K562 (cell line): ENCODE measurements around the gene HTR5A. TPM values are rescaled to one million over a fixed set of nuclear protein-coding genes. Genes with fewer than 3 reads are reported as not detected.

Experiments
- CBX2 ChIP-seq: fragments of 200-600 bp; sonication (generic); IDR thresholded peaks from one replicate; pipeline ENCODE4 v1.6.1; 2012; ENCODE audit warnings: mild to moderate bottlenecking, low read length, inconsistent platforms; ENCODE audit not compliant: insufficient read depth, poor library complexity, severe bottlenecking
- HIVEP1 ChIP-seq: fragments of 250-450 bp; sonication (Bioruptor Pico); IDR thresholded peaks from 2 replicates; pipeline ENCODE4 v1.4.0; 2020; ENCODE audit warnings: mild to moderate bottlenecking
- ILK ChIP-seq: fragments of 450-650 bp; IDR thresholded peaks from 2 replicates; pipeline ENCODE4 v1.6.1; 2016; ENCODE audit warnings: missing genetic modification characterization, low read depth, mild to moderate bottlenecking, missing compliant biosample characterization, moderate library complexity, borderline replicate concordance
- IRF1 ChIP-seq: sonication (generic); formaldehyde crosslinking; IDR thresholded peaks from 2 replicates; pipeline ENCODE4 v1.8.0; 2022; ENCODE audit warnings: missing genetic modification reagents, mild to moderate bottlenecking, borderline replicate concordance
- MCM3 ChIP-seq: fragments of 450-650 bp; IDR thresholded peaks from 2 replicates; pipeline ENCODE4 v1.6.1; 2016
- POLR3A ChIP-seq: IDR thresholded peaks from 2 replicates; pipeline ENCODE4 v1.6.1; 2011; ENCODE audit warnings: borderline replicate concordance, mild to moderate bottlenecking, moderate library complexity; ENCODE audit not compliant: insufficient read length, insufficient read depth; ENCODE audit errors: extremely low read depth
- PRPF4 ChIP-seq: fragments of 200-400 bp; formaldehyde crosslinking; IDR thresholded peaks from one replicate; pipeline ENCODE4 v1.6.1; 2017; ENCODE audit warnings: low read length, low read depth, mild to moderate bottlenecking; ENCODE audit not compliant: insufficient read depth, poor library complexity, severe bottlenecking
- PYGO2 ChIP-seq: fragments of 450-650 bp; IDR thresholded peaks from 2 replicates; pipeline ENCODE4 v1.6.1; 2016; ENCODE audit warnings: mild to moderate bottlenecking, missing genetic modification characterization, moderate library complexity, missing compliant biosample characterization
- RBM22 ChIP-seq: fragments of 200-400 bp; formaldehyde crosslinking; IDR thresholded peaks from 2 replicates; pipeline ENCODE4 v1.6.1; 2018; ENCODE audit warnings: low read length, low read depth; ENCODE audit not compliant: poor library complexity, severe bottlenecking
- RUNX1 ChIP-seq: sonication (generic); IDR thresholded peaks from 2 replicates; pipeline ENCODE4 v1.6.1; 2016; ENCODE audit warnings: antibody characterized with exemption, low read depth
- SRSF7 ChIP-seq: fragments of 200-400 bp; formaldehyde crosslinking; optimal IDR thresholded peaks from 2 replicates; pipeline ENCODE3; 2017; ENCODE audit warnings: mild to moderate bottlenecking, low read depth, low read length
- TBL1XR1 ChIP-seq, 2 experiments: IDR thresholded peaks; 2 replicates each; pipeline ENCODE4 v1.6.1; 2012; ENCODE audit warnings: improper control_type of control experiment in 2 of 2, low read length in 2 of 2, mild to moderate bottlenecking in 1 of 2
- TCF7 ChIP-seq: sonication (generic); IDR thresholded peaks from 2 replicates; pipeline ENCODE4 v1.6.1; 2016; ENCODE audit warnings: antibody characterized with exemption, borderline replicate concordance
- XRCC4 ChIP-seq: IDR thresholded peaks from one replicate; pipeline ENCODE4 v1.6.1; 2011; ENCODE audit not compliant: insufficient read depth, insufficient read length; ENCODE audit errors: extremely low read depth
- ZBED1 ChIP-seq: IDR thresholded peaks from 2 replicates; pipeline ENCODE4 v1.6.1; 2014
- ZNF551 ChIP-seq: fragments of 250-450 bp; sonication (Bioruptor Pico); IDR thresholded peaks from 2 replicates; pipeline ENCODE4 v1.5.0; 2021; ENCODE audit warnings: mild to moderate bottlenecking, moderate library complexity
- ZNF764 ChIP-seq: fragments of 250-450 bp; sonication (Bioruptor Pico); IDR thresholded peaks from 2 replicates; pipeline ENCODE4 v1.4.0; 2020; ENCODE audit warnings: low read depth, mild to moderate bottlenecking, moderate library complexity
- polyA plus RNA-seq, 8 experiments: library from polyadenylated mRNA; depleted of rRNA in 4 of 8; stranded (reverse) in 5 of 8; unstranded in 3 of 8; fragments of >200 nt; fragmentation: Nextera tagmentation in 2 of 8; fragmentation: Illumina TruSeq in 1 of 8; extraction: Ambion mirVana in 2 of 8; extraction: Trizol in 1 of 8; gene quantifications; 2 replicates each; pipeline versions ENCODE4 v1.2.1 to v1.2.3, GENCODE V29; 2011 to 2014; ENCODE audit warnings: inconsistent platforms in 1 of 8, missing spikeins in 1 of 8
- total RNA-seq, 7 experiments: library from RNA; depleted of rRNA in 6 of 7; stranded (reverse); fragments of >200 nt in 6 of 7; fragmentation: Illumina TruSeq in 2 of 7; extraction: Trizol in 2 of 7; gene quantifications; 2 replicates each; pipeline versions ENCODE4 v1.2.1 to v1.2.3, GENCODE V29; 2011 to 2021; ENCODE audit warnings: low replicate concordance in 1 of 7
- TF ChIP-seq, protein P1 (sequence below): sonication (generic); IDR thresholded peaks from 2 replicates; pipeline ENCODE4 v1.6.1; 2016
- TF ChIP-seq, protein P2 (sequence below): conservative IDR thresholded peaks from 2 replicates; pipeline ENCODE4 v1.6.1; 2011; ENCODE audit warnings: low read depth, mild to moderate bottlenecking, low read length; ENCODE audit not compliant: control insufficient read depth
- TF ChIP-seq, protein P3 (sequence below): fragments of 250-450 bp; sonication (Bioruptor Pico); IDR thresholded peaks from 2 replicates; pipeline ENCODE4 v1.5.0; 2021
- TF ChIP-seq, protein P4 (sequence below): IDR thresholded peaks from 2 replicates; pipeline ENCODE4 v1.6.1; 2016; ENCODE audit warnings: missing genetic modification characterization, missing compliant biosample characterization

HTR5A gene
- total and polyA plus RNA-seq, 9 of the 15 experiments (the other 6 are each of a cell fraction or from before 2014, with no cell fraction given), result 0.06 TPM; not detected in 8

GRCh38 chr7:155069992-155070751, at the start of gene HTR5A (continued):
- TF ChIP-seq, protein P1, sequence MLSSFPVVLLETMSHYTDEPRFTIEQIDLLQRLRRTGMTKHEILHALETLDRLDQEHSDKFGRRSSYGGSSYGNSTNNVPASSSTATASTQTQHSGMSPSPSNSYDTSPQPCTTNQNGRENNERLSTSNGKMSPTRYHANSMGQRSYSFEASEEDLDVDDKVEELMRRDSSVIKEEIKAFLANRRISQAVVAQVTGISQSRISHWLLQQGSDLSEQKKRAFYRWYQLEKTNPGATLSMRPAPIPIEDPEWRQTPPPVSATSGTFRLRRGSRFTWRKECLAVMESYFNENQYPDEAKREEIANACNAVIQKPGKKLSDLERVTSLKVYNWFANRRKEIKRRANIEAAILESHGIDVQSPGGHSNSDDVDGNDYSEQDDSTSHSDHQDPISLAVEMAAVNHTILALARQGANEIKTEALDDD, result no peak
- TF ChIP-seq CBX2 (no peak), POLR3A (no peak), ZNF551 (CRISPR knock-in tag) (no peak), PYGO2 (tag) (peak; percentile 83), IRF1 (CRISPR knock-in tag) (peak; percentile 100), PRPF4 (no peak), ZBED1 (no peak), SRSF7 (no peak), ILK (tag) (no peak), MCM3 (no peak), TCF7 (0 out of 2 replicates have a peak, but pooled peaks have one; percentile 60), XRCC4 (no peak), RUNX1 (0 out of 2 replicates have a peak, but pooled peaks have one; percentile 42), TBL1XR1 (IDR thresholded peaks at IDR 0.05; ENCODE audit: low read length in 2 of 2) (peak in 1 of 2 experiments; percentile 32; a peak in 1 of 4 replicates), ZNF764 (CRISPR knock-in tag) (no peak), RBM22 (peak; percentile 76), HIVEP1 (peak; percentile 94; the same call in 1 of the 2 replicates)
- TF ChIP-seq, protein P2, sequence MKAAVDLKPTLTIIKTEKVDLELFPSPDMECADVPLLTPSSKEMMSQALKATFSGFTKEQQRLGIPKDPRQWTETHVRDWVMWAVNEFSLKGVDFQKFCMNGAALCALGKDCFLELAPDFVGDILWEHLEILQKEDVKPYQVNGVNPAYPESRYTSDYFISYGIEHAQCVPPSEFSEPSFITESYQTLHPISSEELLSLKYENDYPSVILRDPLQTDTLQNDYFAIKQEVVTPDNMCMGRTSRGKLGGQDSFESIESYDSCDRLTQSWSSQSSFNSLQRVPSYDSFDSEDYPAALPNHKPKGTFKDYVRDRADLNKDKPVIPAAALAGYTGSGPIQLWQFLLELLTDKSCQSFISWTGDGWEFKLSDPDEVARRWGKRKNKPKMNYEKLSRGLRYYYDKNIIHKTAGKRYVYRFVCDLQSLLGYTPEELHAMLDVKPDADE, result peak; percentile 100
- TF ChIP-seq, protein P3, sequence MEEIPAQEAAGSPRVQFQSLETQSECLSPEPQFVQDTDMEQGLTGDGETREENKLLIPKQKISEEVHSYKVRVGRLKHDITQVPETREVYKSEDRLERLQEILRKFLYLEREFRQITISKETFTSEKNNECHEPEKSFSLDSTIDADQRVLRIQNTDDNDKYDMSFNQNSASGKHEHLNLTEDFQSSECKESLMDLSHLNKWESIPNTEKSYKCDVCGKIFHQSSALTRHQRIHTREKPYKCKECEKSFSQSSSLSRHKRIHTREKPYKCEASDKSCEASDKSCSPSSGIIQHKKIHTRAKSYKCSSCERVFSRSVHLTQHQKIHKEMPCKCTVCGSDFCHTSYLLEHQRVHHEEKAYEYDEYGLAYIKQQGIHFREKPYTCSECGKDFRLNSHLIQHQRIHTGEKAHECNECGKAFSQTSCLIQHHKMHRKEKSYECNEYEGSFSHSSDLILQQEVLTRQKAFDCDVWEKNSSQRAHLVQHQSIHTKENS (CRISPR knock-in tag), result no peak
- TF ChIP-seq, protein P4, sequence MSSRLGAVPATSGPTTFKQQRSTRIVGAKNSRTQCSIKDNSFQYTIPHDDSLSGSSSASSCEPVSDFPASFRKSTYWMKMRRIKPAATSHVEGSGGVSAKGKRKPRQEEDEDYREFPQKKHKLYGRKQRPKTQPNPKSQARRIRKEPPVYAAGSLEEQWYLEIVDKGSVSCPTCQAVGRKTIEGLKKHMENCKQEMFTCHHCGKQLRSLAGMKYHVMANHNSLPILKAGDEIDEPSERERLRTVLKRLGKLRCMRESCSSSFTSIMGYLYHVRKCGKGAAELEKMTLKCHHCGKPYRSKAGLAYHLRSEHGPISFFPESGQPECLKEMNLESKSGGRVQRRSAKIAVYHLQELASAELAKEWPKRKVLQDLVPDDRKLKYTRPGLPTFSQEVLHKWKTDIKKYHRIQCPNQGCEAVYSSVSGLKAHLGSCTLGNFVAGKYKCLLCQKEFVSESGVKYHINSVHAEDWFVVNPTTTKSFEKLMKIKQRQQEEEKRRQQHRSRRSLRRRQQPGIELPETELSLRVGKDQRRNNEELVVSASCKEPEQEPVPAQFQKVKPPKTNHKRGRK (tag), result no peak
